Lung (tissue), 12 donors: ENCODE measurements around the gene TEF. TPM values are rescaled to one million over a fixed set of nuclear protein-coding genes. Genes with fewer than 3 reads are reported as not detected.

Experiments
- ATAC-seq: fragments of 200-7000 bp; cut with Tn5 transposase; one replicate; pipeline ENCODE4 v1.9.1; 2020; ENCODE audit warnings: moderate number of reproducible peaks; ENCODE audit not compliant: insufficient read depth, low FRiP score
- DNase-seq, 3 donors: peaks; one replicate each; pipeline ENCODE4 v3.0.0-alpha.2; 2013 to 2017
- H3K27ac ChIP-seq, 2 donors: one replicate each; pipeline ENCODE4 v1.5.1; 2013; ENCODE audit warnings: mild to moderate bottlenecking in 2 of 2, moderate library complexity in 2 of 2, control low read depth in 1 of 2, inconsistent platforms in 1 of 2, low read depth in 1 of 2, low read length in 1 of 2
- H3K27me3 ChIP-seq, 3 donors: one replicate each; pipeline ENCODE4 v1.5.1; 2013; ENCODE audit warnings: low read length in 2 of 3; ENCODE audit not compliant: control insufficient read depth in 3 of 3, insufficient read depth in 3 of 3
- H3K36me3 ChIP-seq, 4 donors: one replicate each; pipeline ENCODE4 v1.5.1; 2013; ENCODE audit warnings: low read length in 4 of 4, mild to moderate bottlenecking in 1 of 4, moderate library complexity in 1 of 4; ENCODE audit not compliant: control insufficient read depth in 4 of 4, insufficient read depth in 4 of 4
- H3K4me1 ChIP-seq, 5 donors: one replicate each; pipeline ENCODE4 v1.5.1; 2013; ENCODE audit warnings: low read length in 5 of 5, mild to moderate bottlenecking in 2 of 5, moderate library complexity in 1 of 5; ENCODE audit not compliant: control insufficient read depth in 5 of 5, insufficient read depth in 5 of 5
- H3K4me3 ChIP-seq: one replicate; pipeline ENCODE4 v1.5.1; 2013; ENCODE audit warnings: mild to moderate bottlenecking, control low read depth, moderate library complexity
- H3K9ac ChIP-seq, 2 donors: one replicate each; pipeline ENCODE4 v1.5.1; 2013; ENCODE audit warnings: low read length in 2 of 2, control low read depth in 1 of 2; ENCODE audit not compliant: insufficient read depth in 1 of 2
- H3K9me3 ChIP-seq, 4 donors: one replicate each; pipeline ENCODE4 v1.5.1; 2013; ENCODE audit warnings: low read length in 3 of 4, mild to moderate bottlenecking in 1 of 4, moderate library complexity in 1 of 4; ENCODE audit not compliant: control insufficient read depth in 4 of 4, insufficient read depth in 3 of 4
- WGBS, 2 donors: extraction: QIAGEN DNeasy Blood & Tissue Kit; methylation state at CpG; one replicate each; pipeline ENCODE4 v1.1.7; 2013; 5-methylcytosine and 5-hydroxymethylcytosine counted together
- polyA plus RNA-seq, 2 donors: library from polyadenylated mRNA; stranded (reverse); fragments of 200-250 nt; gene quantifications; one replicate each; pipeline ENCODE4 v1.2.1, GENCODE V29; 2013
- total RNA-seq, 2 donors: library from RNA; depleted of rRNA in 1 of 2; stranded (reverse); fragments of >200 nt in 1 of 2; gene quantifications; one replicate each; pipeline ENCODE4 v1.2.1, GENCODE V29; 2014 to 2021
- TF ChIP-seq, protein P1 (sequence below): IDR thresholded peaks from 2 replicates; pipeline ENCODE4 v1.5.1; 2012; ENCODE audit warnings: mild to moderate bottlenecking; ENCODE audit errors: control extremely low read depth, extremely low read depth
- donor health status: control.
- donor health status: control.
- donor health status: Bipolar disorder and iron deficiency.
- donor health status: healthy.
- donor health status: DM: yes; HTN: yes; CAD: no.

The TEF gene
- total and polyA plus RNA-seq, 4 donors: 6.4 to 23.8 (median 14.1) TPM

DNA sequence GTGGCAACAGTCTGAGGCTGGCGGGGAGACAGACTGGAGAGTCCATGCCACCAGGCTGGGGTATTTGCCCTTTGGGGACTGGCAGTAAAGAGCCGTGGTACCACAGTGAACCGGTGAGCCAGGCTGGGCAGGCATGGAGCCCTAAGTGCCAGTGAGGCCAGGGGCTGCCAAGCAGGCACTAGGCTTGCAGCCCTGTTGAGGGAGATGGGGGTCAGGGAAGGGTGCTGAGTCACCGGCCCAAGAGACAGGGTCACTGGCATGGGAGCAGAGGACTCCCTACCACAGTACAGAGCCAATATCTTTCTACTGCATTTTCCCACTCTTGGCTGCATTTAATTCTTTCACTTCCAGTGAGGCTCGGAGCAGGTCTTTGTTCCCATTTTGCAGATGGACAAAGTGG, 30.7 kb upstream of the TEF start:
- H3K27ac ChIP-seq: no peak overlapping the region
- ATAC-seq: no peak

DNA sequence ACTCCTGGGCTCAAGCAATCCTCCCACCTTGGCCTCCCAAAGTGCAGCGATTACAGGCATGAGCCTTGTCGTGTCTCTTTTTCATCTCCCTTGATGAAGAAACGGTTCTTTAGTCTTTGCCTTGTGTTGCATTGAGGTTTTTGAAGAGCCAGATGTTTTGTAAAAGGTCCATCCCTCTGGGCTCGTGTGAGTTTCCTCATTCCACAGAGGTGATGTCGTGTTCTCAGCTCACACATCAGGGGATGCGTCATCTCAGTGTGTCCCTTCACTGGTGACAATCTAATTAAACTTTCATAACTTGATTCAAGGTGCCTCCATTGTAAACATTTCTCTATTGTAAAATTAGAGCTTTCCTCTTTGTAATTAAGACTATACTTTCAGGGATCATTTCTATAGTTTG, 29.7 kb upstream of the TEF start:
- H3K4me1 ChIP-seq: peaks cover 0 to 3% (median 0%) of the 10 kb centered on the region in 5 donors
- no peak overlapping the region for H3K9ac ChIP-seq
- H3K27me3 ChIP-seq: no peaks in the 10 kb centered on the region
- no peak for DNase-seq
- no peak overlapping the region for H3K4me3 ChIP-seq
- TF ChIP-seq, protein P1, sequence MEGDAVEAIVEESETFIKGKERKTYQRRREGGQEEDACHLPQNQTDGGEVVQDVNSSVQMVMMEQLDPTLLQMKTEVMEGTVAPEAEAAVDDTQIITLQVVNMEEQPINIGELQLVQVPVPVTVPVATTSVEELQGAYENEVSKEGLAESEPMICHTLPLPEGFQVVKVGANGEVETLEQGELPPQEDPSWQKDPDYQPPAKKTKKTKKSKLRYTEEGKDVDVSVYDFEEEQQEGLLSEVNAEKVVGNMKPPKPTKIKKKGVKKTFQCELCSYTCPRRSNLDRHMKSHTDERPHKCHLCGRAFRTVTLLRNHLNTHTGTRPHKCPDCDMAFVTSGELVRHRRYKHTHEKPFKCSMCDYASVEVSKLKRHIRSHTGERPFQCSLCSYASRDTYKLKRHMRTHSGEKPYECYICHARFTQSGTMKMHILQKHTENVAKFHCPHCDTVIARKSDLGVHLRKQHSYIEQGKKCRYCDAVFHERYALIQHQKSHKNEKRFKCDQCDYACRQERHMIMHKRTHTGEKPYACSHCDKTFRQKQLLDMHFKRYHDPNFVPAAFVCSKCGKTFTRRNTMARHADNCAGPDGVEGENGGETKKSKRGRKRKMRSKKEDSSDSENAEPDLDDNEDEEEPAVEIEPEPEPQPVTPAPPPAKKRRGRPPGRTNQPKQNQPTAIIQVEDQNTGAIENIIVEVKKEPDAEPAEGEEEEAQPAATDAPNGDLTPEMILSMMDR: no peak
- WGBS, 2 donors: 71 to 75% methylated on average over 6 of the region's 6 CpGs
- ATAC-seq: no peak
- H3K36me3 ChIP-seq: peaks cover 30 to 77% (median 37%) of the 10 kb centered on the region in 4 donors
- no peak overlapping the region for H3K27ac ChIP-seq
- peaks cover 0 to 2% (median 0%) of the 10 kb centered on the region in 4 donors for H3K9me3 ChIP-seq

More for the DNA sequence above, 30.7 kb upstream of the TEF start:
- no peak overlapping the region for H3K4me3 ChIP-seq
- peaks cover 0 to 3% (median 0%) of the 10 kb centered on the region in 5 donors for H3K4me1 ChIP-seq
- H3K27me3 ChIP-seq: no peaks in the 10 kb centered on the region
- 93 to 97% methylated on average over 5 of the region's 5 CpGs for WGBS, 2 donors
- H3K9ac ChIP-seq: no peak overlapping the region
- no peak for DNase-seq
- TF ChIP-seq, protein P1: no peak
- H3K36me3 ChIP-seq: peaks cover 28 to 75% (median 38%) of the 10 kb centered on the region in 4 donors
- H3K9me3 ChIP-seq: peaks cover 0 to 2% (median 0%) of the 10 kb centered on the region in 4 donors

DNA sequence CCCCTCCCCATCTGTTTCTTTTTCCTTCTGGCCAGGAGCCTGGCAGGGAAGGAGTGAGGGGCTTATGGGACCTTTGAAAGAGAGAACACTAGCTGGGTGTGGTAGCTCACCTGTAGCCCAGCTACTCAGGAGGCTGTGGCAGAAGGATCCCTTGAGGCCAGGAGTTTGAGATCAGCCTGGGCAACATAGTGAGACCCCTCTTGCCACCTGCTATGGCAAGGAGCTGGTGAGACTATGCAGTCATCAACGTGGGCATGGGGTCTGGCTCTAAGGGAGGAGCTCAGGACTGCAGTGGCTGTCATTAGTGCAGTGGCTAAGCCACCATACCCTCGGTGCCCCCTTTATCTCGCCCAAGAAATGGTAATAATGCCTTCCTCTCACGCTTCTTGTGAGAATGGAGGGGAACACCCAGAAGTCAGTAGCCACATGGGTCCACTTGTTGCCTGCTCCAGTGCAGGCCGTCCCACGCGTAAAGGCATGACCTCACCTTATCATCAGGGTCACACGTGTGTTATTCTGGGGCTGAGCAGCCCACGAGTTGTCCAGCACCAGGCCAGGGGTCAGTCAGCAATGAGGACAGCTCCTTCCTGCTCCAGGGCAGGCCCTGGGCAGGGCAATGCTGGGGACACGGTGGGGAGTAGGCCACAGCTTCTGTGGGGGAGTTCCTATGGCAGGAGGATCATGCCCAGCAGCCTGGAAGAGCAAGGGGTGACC, 27.7 kb upstream of the TEF start:
- WGBS, 2 donors: 90 to 94% methylated on average over 10 of the region's 10 CpGs
- TF ChIP-seq, protein P1: no peak
- H3K4me3 ChIP-seq: no peak overlapping the region
- H3K9me3 ChIP-seq: peaks cover 0 to 2% (median 0%) of the 10 kb centered on the region in 4 donors
- H3K27me3 ChIP-seq: no peaks in the 10 kb centered on the region
- ATAC-seq (no peak), DNase-seq (no peak)
- peaks cover 0 to 3% (median 0%) of the 10 kb centered on the region in 5 donors for H3K4me1 ChIP-seq
- no peak overlapping the region for H3K9ac ChIP-seq
- no peak overlapping the region for H3K27ac ChIP-seq
- peaks cover 21 to 75% (median 36%) of the 10 kb centered on the region in 4 donors for H3K36me3 ChIP-seq

DNA sequence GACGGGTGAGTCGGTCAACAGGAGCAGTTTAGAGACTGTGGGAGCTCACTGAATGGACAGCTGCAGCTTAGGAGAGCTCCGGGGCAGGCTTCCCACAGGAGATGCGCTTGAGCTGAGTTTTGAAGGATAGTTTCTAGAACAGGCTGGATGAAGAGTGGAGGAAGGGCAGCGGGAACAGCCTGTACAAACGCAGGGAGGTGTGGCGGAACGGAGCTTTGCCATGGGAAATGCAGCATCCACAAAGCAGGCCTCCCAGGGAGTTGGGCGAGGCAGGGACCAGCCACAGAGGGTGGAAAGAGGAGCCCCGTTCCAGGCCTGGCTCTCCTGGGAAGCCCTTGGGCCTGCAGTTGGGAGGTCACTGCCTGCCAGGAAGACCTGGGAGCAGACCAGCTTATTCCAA, 26.8 kb upstream of the TEF start:
- H3K4me3 ChIP-seq: no peak overlapping the region
- TF ChIP-seq, protein P1: no peak
- H3K27ac ChIP-seq: no peak overlapping the region
- H3K27me3 ChIP-seq: no peaks in the 10 kb centered on the region
- H3K9ac ChIP-seq: no peak overlapping the region
- WGBS, 2 donors: 94% methylated on average over 10 of the region's 10 CpGs
- DNase-seq: no peak
- peaks cover 0 to 2% (median 0%) of the 10 kb centered on the region in 4 donors for H3K9me3 ChIP-seq
- peaks cover 0 to 3% (median 0%) of the 10 kb centered on the region in 5 donors for H3K4me1 ChIP-seq
- no peak for ATAC-seq
- peaks cover 14 to 68% (median 27%) of the 10 kb centered on the region in 4 donors for H3K36me3 ChIP-seq
